Measurements from ENCODE around the gene SLC25A26. TPM values are rescaled to one million over a fixed set of nuclear protein-coding genes. Genes with fewer than 3 reads are reported as not detected.
A peak's percentile ranks its signal among the peaks of the same experiment; 100 is the strongest.

SLC25A26 gene
- total RNA-seq, 1 donor from 2014 or later: 39.0 TPM

GRCh38 chr3:66390013-66390412 is 169.2 kb downstream of the SLC25A26 start:
- FAIRE-seq (no peak), DNase-seq (ENCODE audit: low read depth) (no peak)
- Histone ChIP-seq H3K4me3 (ENCODE audit: low read depth, low read length) (no peak overlapping the region), H3K27me3 (ENCODE audit: control insufficient read depth, insufficient read depth, low read length) (no peaks in the 10 kb centered on the region), H3K36me3 (ENCODE audit: control insufficient read depth, insufficient read depth, low read length) (peaks cover 13% of the 10 kb centered on the region)
- TF ChIP-seq CTCF (IDR thresholded peaks at IDR 0.05; ENCODE audit: insufficient read depth, low read length, severe bottlenecking): no peak

GRCh38 chr3:66392512-66392911 is 171.7 kb downstream of the SLC25A26 start:
- no peak for TF ChIP-seq CTCF (IDR thresholded peaks at IDR 0.05; ENCODE audit: insufficient read depth, low read length, severe bottlenecking)
- DNase-seq (ENCODE audit: low read depth): no peak
- no peak for FAIRE-seq
- H3K36me3 ChIP-seq (ENCODE audit: control insufficient read depth, insufficient read depth, low read length): peaks cover 7% of the 10 kb centered on the region
- no peaks in the 10 kb centered on the region for H3K27me3 ChIP-seq (ENCODE audit: control insufficient read depth, insufficient read depth, low read length)
- H3K4me3 ChIP-seq (ENCODE audit: low read depth, low read length): no peak overlapping the region

- FAIRE-seq (peak; percentile 47), DNase-seq (ENCODE audit: low read depth) (no peak)
- TF ChIP-seq CTCF (IDR thresholded peaks at IDR 0.05; ENCODE audit: insufficient read depth, low read length, severe bottlenecking): no peak
- Histone ChIP-seq H3K4me3 (ENCODE audit: low read depth, low read length) (no peak overlapping the region), H3K36me3 (ENCODE audit: control insufficient read depth, insufficient read depth, low read length) (peaks cover 7% of the 10 kb centered on the region), H3K27me3 (ENCODE audit: control insufficient read depth, insufficient read depth, low read length) (no peaks in the 10 kb centered on the region)
Measured at GRCh38 chr3:66392966-66393332, 172.1 kb downstream of the SLC25A26 start.

DNA sequence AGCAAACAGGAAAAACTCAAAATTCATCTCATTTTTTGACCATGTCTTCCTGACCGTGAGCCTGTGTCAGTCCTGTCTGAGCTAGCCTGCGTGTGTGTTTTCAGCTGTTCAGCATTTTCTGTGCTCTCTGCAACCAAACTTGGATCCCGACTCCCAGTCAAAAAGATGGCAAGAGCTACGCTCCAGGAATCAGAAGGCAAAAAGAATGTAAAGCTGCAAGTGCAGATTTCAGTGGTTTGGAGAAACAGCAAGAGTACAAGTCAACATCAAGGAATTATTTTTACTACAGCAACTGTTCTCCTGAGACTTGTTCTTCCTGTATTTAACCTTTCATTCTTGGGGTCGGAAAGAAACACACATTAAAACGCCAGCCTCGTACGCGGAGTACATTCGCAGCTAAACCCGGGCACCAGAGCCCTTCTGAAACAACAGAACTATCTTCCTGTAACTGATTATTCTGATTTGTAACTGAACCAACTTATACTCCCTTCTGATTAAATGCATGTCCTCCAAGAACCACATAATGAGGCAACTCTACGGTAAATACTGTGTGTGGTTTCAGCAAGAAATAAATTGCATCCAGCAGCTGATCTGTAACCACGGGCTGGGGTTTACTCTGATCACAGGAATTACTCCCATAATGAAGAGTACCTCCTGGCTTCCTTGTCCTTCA is 172.7 kb downstream of the SLC25A26 start:
- no peak for TF ChIP-seq CTCF (IDR thresholded peaks at IDR 0.05; ENCODE audit: insufficient read depth, low read length, severe bottlenecking)
- H3K36me3 ChIP-seq (ENCODE audit: control insufficient read depth, insufficient read depth, low read length): peaks cover 8% of the 10 kb centered on the region
- no peak for DNase-seq (ENCODE audit: low read depth)
- FAIRE-seq: no peak
- H3K4me3 ChIP-seq (ENCODE audit: low read depth, low read length): no peak overlapping the region
- H3K27me3 ChIP-seq (ENCODE audit: control insufficient read depth, insufficient read depth, low read length): no peaks in the 10 kb centered on the region

GRCh38 chr3:66394019-66394752 is 173.4 kb downstream of the SLC25A26 start:
- Histone ChIP-seq H3K36me3 (ENCODE audit: control insufficient read depth, insufficient read depth, low read length) (peaks cover 8% of the 10 kb centered on the region), H3K27me3 (ENCODE audit: control insufficient read depth, insufficient read depth, low read length) (no peaks in the 10 kb centered on the region), H3K4me3 (ENCODE audit: low read depth, low read length) (no peak overlapping the region)
- no peak for DNase-seq (ENCODE audit: low read depth)
- TF ChIP-seq CTCF (IDR thresholded peaks at IDR 0.05; ENCODE audit: insufficient read depth, low read length, severe bottlenecking): no peak
- FAIRE-seq: peak; percentile 58

All from bronchial epithelial cell (primary cell).